Liver (tissue), 9 donors: ENCODE data around the gene ITGA11. TPM values are rescaled to one million over a fixed set of nuclear protein-coding genes. Genes with fewer than 3 reads are reported as not detected.

Experiments used
- DNase-seq: peaks from one replicate; pipeline ENCODE4 v3.0.0-alpha.2; 2017; ENCODE audit warnings: low spot score
- H3K27ac ChIP-seq, 2 donors: one replicate each; pipeline ENCODE4 v1.7.0; 2013; ENCODE audit warnings: inconsistent platforms in 2 of 2, low read length in 2 of 2, control low read depth in 1 of 2, low read depth in 1 of 2, mild to moderate bottlenecking in 1 of 2
- H3K27me3 ChIP-seq, 4 donors: one replicate each; pipeline versions ENCODE4 v1.6.1 to v1.7.0; 2013; ENCODE audit warnings: low read length in 3 of 4, inconsistent platforms in 1 of 4, mild to moderate bottlenecking in 1 of 4, moderate library complexity in 1 of 4; ENCODE audit not compliant: control insufficient read depth in 4 of 4, insufficient read depth in 4 of 4
- H3K36me3 ChIP-seq, 4 donors: one replicate each; pipeline versions ENCODE4 v1.6.1 to v1.7.0; 2013; ENCODE audit warnings: low read length in 3 of 4, mild to moderate bottlenecking in 3 of 4, low read depth in 1 of 4, moderate library complexity in 1 of 4; ENCODE audit not compliant: control insufficient read depth in 4 of 4, insufficient read depth in 3 of 4
- H3K4me1 ChIP-seq, 4 donors: one replicate each; pipeline versions ENCODE4 v1.6.1 to v1.7.0; 2013; ENCODE audit warnings: low read length in 3 of 4, mild to moderate bottlenecking in 3 of 4, moderate library complexity in 1 of 4; ENCODE audit not compliant: control insufficient read depth in 4 of 4, insufficient read depth in 4 of 4
- H3K4me3 ChIP-seq, 3 donors: one replicate each; pipeline versions ENCODE4 v1.6.1 to v1.7.0; 2013; ENCODE audit warnings: low read length in 3 of 3, control low read depth in 1 of 3, low read depth in 1 of 3, mild to moderate bottlenecking in 1 of 3
- H3K9ac ChIP-seq, 2 donors: one replicate each; pipeline ENCODE4 v1.7.0; 2013; ENCODE audit warnings: low read length in 2 of 2, mild to moderate bottlenecking in 2 of 2, moderate library complexity in 2 of 2, control low read depth in 1 of 2, low read depth in 1 of 2
- H3K9me3 ChIP-seq, 4 donors: one replicate each; pipeline versions ENCODE4 v1.6.1 to v1.7.0; 2013; ENCODE audit warnings: low read length in 3 of 4; ENCODE audit not compliant: control insufficient read depth in 4 of 4
- ATF3 ChIP-seq: IDR thresholded peaks from 2 replicates; pipeline ENCODE4 v1.6.1; 2016; ENCODE audit warnings: antibody characterized with exemption
- CTCF ChIP-seq: fragments of 150-350 bp; IDR thresholded peaks from 2 replicates; pipeline ENCODE4 v1.5.1; 2017; ENCODE audit warnings: improper control_type of control experiment, low read depth, low read length; ENCODE audit not compliant: missing input control
- EGR1 ChIP-seq, 2 donors: IDR thresholded peaks; 2 replicates each; pipeline ENCODE4 v1.6.1; 2016 to 2018; ENCODE audit warnings: antibody characterized with exemption in 2 of 2, low read depth in 2 of 2
- FOXA1 ChIP-seq: IDR thresholded peaks from 2 replicates; pipeline ENCODE4 v1.6.1; 2016; ENCODE audit warnings: antibody characterized with exemption
- FOXA2 ChIP-seq: IDR thresholded peaks from 2 replicates; pipeline ENCODE4 v1.6.1; 2016; ENCODE audit warnings: antibody characterized with exemption
- GABPA ChIP-seq, 2 donors: IDR thresholded peaks in 1 of 2; conservative IDR thresholded peaks in 1 of 2; 2 replicates each; pipeline ENCODE4 v1.6.1; 2016; ENCODE audit warnings: antibody characterized with exemption in 2 of 2, mild to moderate bottlenecking in 1 of 2, moderate library complexity in 1 of 2
- HNF4A ChIP-seq, 2 donors: conservative IDR thresholded peaks; 2 replicates each; pipeline ENCODE4 v1.6.1; 2016; ENCODE audit warnings: antibody characterized with exemption in 2 of 2, mild to moderate bottlenecking in 2 of 2
- HNF4G ChIP-seq: IDR thresholded peaks from 2 replicates; pipeline ENCODE4 v1.6.1; 2016; ENCODE audit warnings: antibody characterized with exemption
- JUND ChIP-seq, 2 donors: IDR thresholded peaks; 2 replicates each; pipeline ENCODE4 v1.6.1; 2016; ENCODE audit warnings: antibody characterized with exemption in 2 of 2
- NR2F2 ChIP-seq: IDR thresholded peaks from 2 replicates; pipeline ENCODE4 v1.6.1; 2016; ENCODE audit warnings: antibody characterized with exemption
- RAD21 ChIP-seq, 2 donors: IDR thresholded peaks; 2 replicates each; pipeline ENCODE4 v1.6.1; 2016; ENCODE audit warnings: antibody characterized with exemption in 2 of 2, mild to moderate bottlenecking in 2 of 2
- REST ChIP-seq: IDR thresholded peaks from 2 replicates; pipeline ENCODE4 v1.6.1; 2016; ENCODE audit warnings: antibody characterized with exemption, mild to moderate bottlenecking
- RXRA ChIP-seq, 2 donors: IDR thresholded peaks; 2 replicates each; pipeline ENCODE4 v1.6.1; 2017 to 2018; ENCODE audit warnings: antibody characterized with exemption in 2 of 2, mild to moderate bottlenecking in 1 of 2
- SP1 ChIP-seq: IDR thresholded peaks from 2 replicates; pipeline ENCODE4 v1.6.1; 2018; ENCODE audit warnings: antibody characterized with exemption, mild to moderate bottlenecking
- TAF1 ChIP-seq: conservative IDR thresholded peaks from 2 replicates; pipeline ENCODE4 v1.6.1; 2016; ENCODE audit warnings: antibody characterized with exemption, mild to moderate bottlenecking
- YY1 ChIP-seq: IDR thresholded peaks from 2 replicates; pipeline ENCODE4 v1.6.1; 2016; ENCODE audit warnings: antibody characterized with exemption, mild to moderate bottlenecking
- WGBS: extraction: QIAGEN DNeasy Blood & Tissue Kit; methylation state at CpG from one replicate; pipeline ENCODE4 v1.1.7; 2013; 5-methylcytosine and 5-hydroxymethylcytosine counted together
- polyA plus RNA-seq, 2 donors: library from polyadenylated mRNA; stranded (reverse) in 1 of 2; unstranded in 1 of 2; fragments of 200-250 nt in 1 of 2; fragments of >200 nt in 1 of 2; fragmentation: Nextera tagmentation in 1 of 2; extraction: Ambion mirVana in 1 of 2; gene quantifications; one replicate each; pipeline versions ENCODE4 v1.2.1 to v1.2.3, GENCODE V29; 2013 to 2015
- total RNA-seq, 2 donors: library from RNA; depleted of rRNA; stranded (reverse); fragments of >200 nt; gene quantifications; one replicate each; pipeline ENCODE4 v1.2.3, GENCODE V29; 2014
- TF ChIP-seq, protein P1 (sequence below): IDR thresholded peaks from 2 replicates; pipeline ENCODE4 v1.6.1; 2016; ENCODE audit warnings: antibody characterized with exemption
- TF ChIP-seq, protein P2 (sequence below): IDR thresholded peaks from 2 replicates; pipeline ENCODE4 v1.6.1; 2016; ENCODE audit warnings: antibody characterized with exemption
- donor health status: healthy.
- donor health status: healthy.
- donor health status: healthy.
- donor health status: healthy.
- donor health status: healthy.

ITGA11 gene
- total and polyA plus RNA-seq, 4 donors = 0.32 to 1.0 (median 0.67) TPM

DNA sequence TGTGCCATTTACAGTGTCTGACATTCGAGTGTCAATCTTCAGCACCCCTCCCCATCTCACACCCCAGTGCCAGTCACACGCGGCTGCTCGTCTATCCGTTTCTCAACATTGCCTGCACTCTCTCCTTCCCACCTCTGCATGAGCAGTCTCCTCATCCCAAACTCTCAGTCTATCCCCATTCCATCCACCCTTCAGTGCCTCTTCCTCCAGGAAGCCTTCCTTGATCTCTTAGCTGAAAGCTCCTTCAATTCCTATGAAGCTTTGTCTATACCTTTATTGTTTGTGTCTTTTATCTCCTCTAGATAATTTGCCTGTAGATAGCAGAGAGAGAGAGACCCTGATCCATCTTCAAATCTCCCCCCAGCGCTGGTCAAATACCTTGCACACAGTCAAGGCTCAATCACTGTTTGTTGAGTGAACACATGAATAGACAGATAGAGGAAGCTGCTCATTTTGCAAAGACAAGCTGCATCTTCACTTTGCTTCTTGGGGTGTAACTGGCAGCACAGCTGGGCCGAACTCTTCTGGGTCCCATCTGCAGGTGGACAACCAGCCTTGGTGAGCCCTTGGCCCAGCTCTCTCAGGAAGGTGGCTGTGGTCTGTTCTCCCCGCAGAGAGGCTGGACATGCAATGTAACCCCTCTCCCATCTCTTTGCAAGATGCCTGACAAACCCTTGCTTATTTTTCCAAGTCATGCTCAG is 52.8 kb downstream of the ITGA11 start:
- DNase-seq = peak; percentile 27
- Histone ChIP-seq H3K27ac (no peak overlapping the region), H3K4me3 (no peak overlapping the region)

DNA sequence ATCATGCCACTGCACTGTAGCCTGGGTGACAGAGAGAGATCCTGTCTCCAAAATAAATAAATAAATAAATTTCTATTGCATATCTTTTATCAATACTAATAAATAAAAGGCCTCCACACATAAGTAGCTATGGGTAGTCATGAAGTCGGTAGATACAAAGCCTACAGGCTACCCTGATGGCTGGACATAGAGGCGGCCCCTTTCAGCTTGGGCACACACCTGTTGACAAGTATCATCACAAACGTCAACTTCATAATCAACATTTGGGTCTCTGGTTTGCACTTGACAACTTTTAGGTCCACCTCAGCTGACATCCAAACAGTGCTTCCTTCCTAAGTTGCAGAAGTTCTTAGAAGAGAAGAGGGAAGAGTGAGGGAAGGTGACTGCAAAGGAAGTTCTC is 53.4 kb downstream of the ITGA11 start:
- no peak for DNase-seq
- no peaks in the 10 kb centered on the region for H3K9me3 ChIP-seq
- no peak overlapping the region for H3K27ac ChIP-seq
- 94% methylated on average over 3 of the region's 3 CpGs for WGBS
- no peaks in the 10 kb centered on the region for H3K27me3 ChIP-seq
- H3K4me1 ChIP-seq = no peaks in the 10 kb centered on the region
- H3K36me3 ChIP-seq = no peaks in the 10 kb centered on the region
- no peak overlapping the region for H3K9ac ChIP-seq
- no peak for TF ChIP-seq CTCF
- TF ChIP-seq FOXA2 = no peak
- TF ChIP-seq FOXA1 = no peak
- no peak for TF ChIP-seq SP1
- no peak for TF ChIP-seq JUND (IDR thresholded peaks at IDR 0.05)
- TF ChIP-seq, protein P1, sequence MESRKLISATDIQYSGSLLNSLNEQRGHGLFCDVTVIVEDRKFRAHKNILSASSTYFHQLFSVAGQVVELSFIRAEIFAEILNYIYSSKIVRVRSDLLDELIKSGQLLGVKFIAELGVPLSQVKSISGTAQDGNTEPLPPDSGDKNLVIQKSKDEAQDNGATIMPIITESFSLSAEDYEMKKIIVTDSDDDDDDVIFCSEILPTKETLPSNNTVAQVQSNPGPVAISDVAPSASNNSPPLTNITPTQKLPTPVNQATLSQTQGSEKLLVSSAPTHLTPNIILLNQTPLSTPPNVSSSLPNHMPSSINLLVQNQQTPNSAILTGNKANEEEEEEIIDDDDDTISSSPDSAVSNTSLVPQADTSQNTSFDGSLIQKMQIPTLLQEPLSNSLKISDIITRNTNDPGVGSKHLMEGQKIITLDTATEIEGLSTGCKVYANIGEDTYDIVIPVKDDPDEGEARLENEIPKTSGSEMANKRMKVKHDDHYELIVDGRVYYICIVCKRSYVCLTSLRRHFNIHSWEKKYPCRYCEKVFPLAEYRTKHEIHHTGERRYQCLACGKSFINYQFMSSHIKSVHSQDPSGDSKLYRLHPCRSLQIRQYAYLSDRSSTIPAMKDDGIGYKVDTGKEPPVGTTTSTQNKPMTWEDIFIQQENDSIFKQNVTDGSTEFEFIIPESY = no peak
- TF ChIP-seq NR2F2 = no peak
- no peak for TF ChIP-seq EGR1 (IDR thresholded peaks at IDR 0.05; ENCODE audit: low read depth in 2 of 2)
- no peak for TF ChIP-seq REST
- TF ChIP-seq YY1 = no peak
- no peak for TF ChIP-seq HNF4A (conservative IDR thresholded peaks at IDR 0.05)
- TF ChIP-seq RXRA (IDR thresholded peaks at IDR 0.05) = no peak
- no peak for TF ChIP-seq GABPA (IDR thresholded peaks at IDR 0.05 in 1 of 2, conservative IDR thresholded peaks at IDR 0.05 in 1 of 2)
- TF ChIP-seq HNF4G = no peak
- TF ChIP-seq RAD21 (IDR thresholded peaks at IDR 0.05) = no peak
- TF ChIP-seq, protein P2, sequence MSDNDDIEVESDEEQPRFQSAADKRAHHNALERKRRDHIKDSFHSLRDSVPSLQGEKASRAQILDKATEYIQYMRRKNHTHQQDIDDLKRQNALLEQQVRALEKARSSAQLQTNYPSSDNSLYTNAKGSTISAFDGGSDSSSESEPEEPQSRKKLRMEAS = no peak
- TF ChIP-seq TAF1 = no peak
- H3K4me3 ChIP-seq = no peak overlapping the region

More for the DNA sequence above, 52.8 kb downstream of the ITGA11 start:
- no peak overlapping the region for H3K9ac ChIP-seq
- WGBS = 89% methylated on average over 8 of the region's 8 CpGs
- no peaks in the 10 kb centered on the region for H3K4me1 ChIP-seq
- no peaks in the 10 kb centered on the region for H3K36me3 ChIP-seq
- H3K27me3 ChIP-seq = no peaks in the 10 kb centered on the region
- no peaks in the 10 kb centered on the region for H3K9me3 ChIP-seq
- TF ChIP-seq RAD21 (IDR thresholded peaks at IDR 0.05) = no peak
- TF ChIP-seq ATF3 = no peak
- TF ChIP-seq HNF4G = no peak
